ENCODE results near the gene LRRC7. TPM values are rescaled to one million over a fixed set of nuclear protein-coding genes. Genes with fewer than 3 reads are reported as not detected.
A peak's percentile ranks its signal among the peaks of the same experiment; 100 is the strongest.

The LRRC7 gene
- total RNA-seq, 3 donors from 2014 or later (not counting 1 experiment from before 2014, with no cell fraction given), result not detected

- TF ChIP-seq CTCF (IDR thresholded peaks at IDR 0.05), result no peak
- no peak for DNase-seq
Observed at GRCh38 chr1:69686367-69686984, 118.8 kb downstream of the LRRC7 start.

GRCh38 chr1:69688193-69688592, 120.5 kb downstream of the LRRC7 start:
- Mint-ChIP-seq H3K4me3 (no peak overlapping the region), H3K4me1 (no peaks in the 10 kb centered on the region), H3K27ac (no peak overlapping the region), H3K36me3 (peaks cover 17% of the 10 kb centered on the region), H3K9me3 (peaks cover 13 to 15% of the 10 kb centered on the region in 2 donors), H3K27me3 (ENCODE audit: low read depth in 2 of 2) (no peaks in the 10 kb centered on the region)
- Histone ChIP-seq H3K36me3 (ENCODE audit: control insufficient read depth, insufficient read depth, low read length) (no peaks in the 10 kb centered on the region), H3K27ac (ENCODE audit: low read length) (no peak overlapping the region), H3K9me3 (ENCODE audit: control insufficient read depth, insufficient read depth, low read length) (no peaks in the 10 kb centered on the region), H3K27me3 (ENCODE audit: control insufficient read depth, insufficient read depth, low read length) (no peaks in the 10 kb centered on the region), H3K4me3 (ENCODE audit: low read length) (no peak overlapping the region), H3K4me1 (ENCODE audit: control insufficient read depth, insufficient read depth, low read length) (no peaks in the 10 kb centered on the region)
- peak in 1 of 3 donors; percentile 64 for ATAC-seq
- intact Hi-C loops (cut with micrococcal nuclease), result no loop called here
- no peak for TF ChIP-seq CTCF (IDR thresholded peaks at IDR 0.05)
- WGBS (ENCODE audit: insufficient coverage), result 78% methylated on average over 2 of the region's 2 CpGs
- no peak for DNase-seq

More at GRCh38 chr1:69686367-69686984, 118.8 kb downstream of the LRRC7 start:
- H3K36me3 ChIP-seq (ENCODE audit: control insufficient read depth, insufficient read depth, low read length), result no peaks in the 10 kb centered on the region
- Mint-ChIP-seq H3K4me3 (no peak overlapping the region), H3K36me3 (peaks cover 25% of the 10 kb centered on the region), H3K27me3 (ENCODE audit: low read depth in 2 of 2) (no peaks in the 10 kb centered on the region), H3K4me1 (no peaks in the 10 kb centered on the region), H3K9me3 (peaks cover 13 to 23% of the 10 kb centered on the region in 2 donors), H3K27ac (no peak overlapping the region)
- H3K4me3 ChIP-seq (ENCODE audit: low read length), result no peak overlapping the region
- H3K4me1 ChIP-seq (ENCODE audit: control insufficient read depth, insufficient read depth, low read length), result no peaks in the 10 kb centered on the region
- no peaks in the 10 kb centered on the region for H3K27me3 ChIP-seq (ENCODE audit: control insufficient read depth, insufficient read depth, low read length)
- no peak overlapping the region for H3K27ac ChIP-seq (ENCODE audit: low read length)
- H3K9me3 ChIP-seq (ENCODE audit: control insufficient read depth, insufficient read depth, low read length), result no peaks in the 10 kb centered on the region
- no peak for ATAC-seq
- intact Hi-C loops (cut with micrococcal nuclease), result no loop called here
- no CpG with 5 or more reads among the region's 1 CpG for WGBS (ENCODE audit: insufficient coverage)

GRCh38 chr1:69691179-69691578, 123.5 kb downstream of the LRRC7 start:
- TF ChIP-seq CTCF (IDR thresholded peaks at IDR 0.05), result no peak
- Mint-ChIP-seq H3K4me3 (no peak overlapping the region), H3K9me3 (peaks cover 14 to 21% of the 10 kb centered on the region in 2 donors), H3K27ac (no peak overlapping the region), H3K36me3 (peaks cover 9% of the 10 kb centered on the region), H3K27me3 (ENCODE audit: low read depth in 2 of 2) (no peaks in the 10 kb centered on the region), H3K4me1 (no peaks in the 10 kb centered on the region)
- Histone ChIP-seq H3K27me3 (ENCODE audit: control insufficient read depth, insufficient read depth, low read length) (no peaks in the 10 kb centered on the region), H3K36me3 (ENCODE audit: control insufficient read depth, insufficient read depth, low read length) (no peaks in the 10 kb centered on the region), H3K9me3 (ENCODE audit: control insufficient read depth, insufficient read depth, low read length) (no peaks in the 10 kb centered on the region), H3K27ac (ENCODE audit: low read length) (no peak overlapping the region), H3K4me3 (ENCODE audit: low read length) (no peak overlapping the region), H3K4me1 (ENCODE audit: control insufficient read depth, insufficient read depth, low read length) (no peaks in the 10 kb centered on the region)
- no peak for ATAC-seq
- intact Hi-C loops (cut with micrococcal nuclease), result no loop called here
- DNase-seq, result no peak
- WGBS (ENCODE audit: insufficient coverage), result 82% methylated on average over 2 of the region's 3 CpGs

Measured in natural killer cell (primary cell).